Measurements from ENCODE around the gene ASB4.

- no peak for TF ChIP-seq CTCF (conservative IDR thresholded peaks at IDR 0.05; ENCODE audit: low read depth, low read length)
- no peak for TF ChIP-seq EZH2 (IDR thresholded peaks at IDR 0.05; ENCODE audit: borderline replicate concordance, low read depth, low read length, poor library complexity, severe bottlenecking)
Observed at GRCh38 chr7:95471071-95471470, 14.7 kb upstream of the ASB4 start.

Data from A673 (cell line).